Activated naive CD4-positive, alpha-beta T cell (primary cell): ENCODE data around the gene PRR29.
"Not testable (repeated sequence)": the region's sequence is repeated elsewhere in the genome, so short reads cannot be mapped to it uniquely, and the experiment has no call there.

Source experiments
- DNase-seq, 4 experiments: peaks; one replicate each; lab custom pipeline; 2025; lab: John Stamatoyannopoulos, UW

Gene PRR29

GRCh38 chr17:64015447-64015846 is 17.3 kb downstream of the PRR29 start:
- no peak for DNase-seq

DNA sequence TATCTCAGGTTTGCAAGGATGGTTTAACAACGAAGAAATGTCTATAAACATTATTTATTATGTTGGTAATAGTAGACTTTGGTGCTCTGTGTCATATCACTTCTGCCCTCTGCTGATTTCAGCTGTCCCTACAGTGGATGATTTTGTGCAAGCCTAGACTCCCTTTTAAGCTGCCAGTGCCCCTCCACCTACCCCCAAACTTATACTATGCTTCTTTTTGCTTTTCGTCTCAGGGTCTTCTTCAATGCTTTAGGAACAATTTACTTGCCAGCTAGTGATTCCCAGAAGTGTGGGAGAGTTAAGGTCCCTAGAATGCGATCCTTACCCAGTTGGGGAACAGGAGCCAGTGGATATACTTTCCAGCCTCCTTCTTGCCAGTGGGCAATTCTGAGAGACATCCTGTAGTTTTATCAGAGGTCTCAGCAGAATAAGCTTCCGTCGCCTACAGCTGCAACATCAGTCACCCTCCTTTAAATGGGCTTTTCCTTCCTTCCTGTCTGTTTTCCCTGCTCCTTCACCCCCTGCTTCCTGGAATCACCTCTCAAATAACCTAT is 18.2 kb downstream of the PRR29 start:
- DNase-seq = no peak

DNA sequence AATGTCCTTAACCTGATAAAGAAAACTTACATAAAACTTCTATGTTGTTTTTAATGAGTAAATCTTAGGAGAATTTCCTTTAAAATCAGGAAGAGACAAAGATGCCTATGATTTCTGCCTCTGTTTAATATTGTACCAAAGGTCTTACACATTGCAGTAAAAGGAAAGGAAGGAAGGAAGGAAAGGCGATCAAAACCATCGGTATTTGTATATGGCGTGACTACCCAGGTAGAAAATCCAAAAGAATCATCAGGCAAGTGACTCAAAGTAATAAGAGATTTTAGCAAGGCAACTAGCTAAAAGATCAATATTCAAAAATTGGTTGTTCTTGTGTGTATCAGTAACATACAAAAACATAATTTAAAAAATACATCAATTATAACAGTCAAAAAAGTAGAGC is 18.8 kb downstream of the PRR29 start:
- DNase-seq = no peak

GRCh38 chr17:64017381-64017980 is 19.3 kb downstream of the PRR29 start:
- DNase-seq = no peak

DNA sequence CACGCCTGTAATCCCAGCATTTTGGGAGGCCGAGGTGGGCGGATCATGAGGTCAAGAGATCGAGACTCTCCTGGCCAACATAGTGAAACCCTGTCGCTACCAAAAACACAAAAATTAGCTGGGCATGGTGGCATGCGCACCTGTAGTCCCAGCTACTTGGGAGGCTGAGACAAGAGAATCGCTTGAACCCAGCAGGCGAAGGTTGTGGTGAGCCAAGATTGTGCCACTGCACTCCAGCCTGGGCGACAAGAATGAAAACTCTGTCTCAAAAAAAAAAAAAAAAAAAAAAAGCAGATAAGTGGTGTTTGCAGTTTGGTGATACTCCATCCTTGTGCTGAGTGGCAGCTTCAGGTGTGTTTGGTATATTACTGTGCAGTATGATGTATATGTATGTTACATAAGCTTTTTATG is 21.4 kb downstream of the PRR29 start:
- not testable (repeated sequence) for DNase-seq

- peak; percentile 48 to 77 (median 72) for DNase-seq
Measured at GRCh38 chr17:64020056-64020766, 22.1 kb downstream of the PRR29 start, which contains the start of gene ICAM2. Gene ICAM2 (minus strand): TSS chr17:64020633. CDS start chr17:64006691, 13,942 bp downstream.

DNA sequence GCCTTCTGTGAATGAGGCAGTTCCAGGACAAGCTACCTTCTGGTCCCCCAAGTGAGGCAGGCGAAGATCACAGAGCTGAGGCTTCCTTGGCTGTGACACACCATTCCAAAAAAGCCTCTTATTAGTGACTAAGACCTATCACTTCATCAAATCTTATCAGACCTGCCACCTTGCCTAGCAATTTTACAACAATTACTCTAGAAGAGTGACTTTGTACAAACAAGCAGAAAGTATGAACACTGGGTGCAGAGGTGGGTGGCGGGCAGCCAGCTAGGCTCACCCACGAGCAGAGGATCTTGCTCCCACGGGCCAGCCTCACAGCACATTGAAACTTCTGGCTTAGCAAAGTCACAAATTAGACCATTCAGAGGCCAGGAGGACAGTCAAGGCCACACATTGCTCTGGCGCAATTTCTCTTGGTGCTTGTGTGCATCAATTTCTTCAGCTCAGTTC is 24.5 kb downstream of the PRR29 start:
- DNase-seq = no peak

DNA sequence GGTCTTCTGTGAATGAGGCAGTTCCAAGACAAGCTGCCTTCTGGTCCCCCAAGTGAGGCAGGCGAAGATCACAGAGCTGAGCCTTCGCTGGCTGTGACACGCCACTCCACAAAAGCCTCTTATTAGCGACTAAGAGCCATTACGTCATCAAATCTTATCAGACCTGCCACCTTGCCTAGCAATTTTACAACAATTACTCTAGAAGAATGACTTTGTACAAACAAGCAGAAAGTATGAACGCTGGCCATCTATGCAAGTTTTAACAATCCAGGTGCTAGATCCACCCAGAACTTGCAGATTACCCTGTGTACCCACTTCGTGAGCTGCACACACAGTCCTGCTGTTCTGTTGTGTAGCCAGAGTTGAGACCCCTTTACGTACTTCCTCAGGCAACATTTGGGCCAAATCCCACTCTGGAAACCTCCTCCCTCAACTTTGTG is 26.1 kb downstream of the PRR29 start:
- no peak for DNase-seq

GRCh38 chr17:64024781-64025731 is 26.9 kb downstream of the PRR29 start:
- DNase-seq = peak in 1 of 4 experiments; percentile 36

- peak; percentile 43 to 87 (median 74) for DNase-seq
Measured at GRCh38 chr17:64025732-64026294, 27.7 kb downstream of the PRR29 start.

DNA sequence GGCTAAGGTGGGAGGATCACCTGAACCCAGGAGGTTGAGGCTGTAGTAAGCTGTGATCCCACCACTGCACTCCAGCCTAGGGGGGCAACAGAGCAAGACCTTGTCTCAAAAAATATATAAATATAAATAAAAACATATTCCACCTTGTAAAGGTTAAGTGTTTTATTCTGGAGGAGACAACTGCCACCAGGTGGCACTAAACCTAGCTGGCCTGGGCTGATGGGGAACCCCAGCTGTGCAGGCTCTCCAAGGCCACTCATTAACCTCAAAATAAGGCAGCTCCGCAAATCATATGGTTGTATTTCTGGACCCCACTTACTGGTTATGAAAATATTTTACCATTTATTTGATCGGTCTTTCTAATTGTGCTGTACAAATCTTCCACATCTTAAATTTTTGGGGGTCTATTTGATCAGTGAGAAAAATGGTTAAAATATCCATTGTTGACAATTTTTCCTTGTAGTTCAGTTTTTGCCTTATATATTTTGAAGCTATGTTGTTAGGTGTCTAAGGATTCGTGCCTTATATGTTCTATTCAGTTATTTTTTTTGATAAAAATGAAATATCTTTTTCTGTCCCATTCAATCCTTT is 30.8 kb downstream of the PRR29 start:
- DNase-seq = peak in 3 of 4 experiments; percentile 16 to 61 (median 47)

DNA sequence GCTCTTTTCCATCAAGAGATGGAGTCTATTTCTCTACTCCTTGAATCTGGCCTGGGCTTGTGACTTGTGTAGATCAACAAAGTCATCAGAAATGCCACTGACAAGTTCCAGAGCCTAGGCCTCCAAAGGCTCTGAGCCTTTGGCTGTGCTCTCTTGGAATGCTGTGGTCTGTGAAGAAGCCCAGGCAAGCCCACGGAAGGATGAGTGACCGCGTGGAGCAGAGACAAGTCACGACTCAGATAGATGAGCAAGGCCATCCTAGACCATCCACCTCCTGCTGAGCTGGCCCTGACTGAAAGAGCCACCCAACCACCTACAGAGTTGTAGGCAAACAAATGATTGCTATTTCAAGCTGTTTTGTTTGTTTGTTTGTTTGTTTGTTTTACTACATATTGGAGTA is 33.9 kb downstream of the PRR29 start:
- no peak for DNase-seq

DNA sequence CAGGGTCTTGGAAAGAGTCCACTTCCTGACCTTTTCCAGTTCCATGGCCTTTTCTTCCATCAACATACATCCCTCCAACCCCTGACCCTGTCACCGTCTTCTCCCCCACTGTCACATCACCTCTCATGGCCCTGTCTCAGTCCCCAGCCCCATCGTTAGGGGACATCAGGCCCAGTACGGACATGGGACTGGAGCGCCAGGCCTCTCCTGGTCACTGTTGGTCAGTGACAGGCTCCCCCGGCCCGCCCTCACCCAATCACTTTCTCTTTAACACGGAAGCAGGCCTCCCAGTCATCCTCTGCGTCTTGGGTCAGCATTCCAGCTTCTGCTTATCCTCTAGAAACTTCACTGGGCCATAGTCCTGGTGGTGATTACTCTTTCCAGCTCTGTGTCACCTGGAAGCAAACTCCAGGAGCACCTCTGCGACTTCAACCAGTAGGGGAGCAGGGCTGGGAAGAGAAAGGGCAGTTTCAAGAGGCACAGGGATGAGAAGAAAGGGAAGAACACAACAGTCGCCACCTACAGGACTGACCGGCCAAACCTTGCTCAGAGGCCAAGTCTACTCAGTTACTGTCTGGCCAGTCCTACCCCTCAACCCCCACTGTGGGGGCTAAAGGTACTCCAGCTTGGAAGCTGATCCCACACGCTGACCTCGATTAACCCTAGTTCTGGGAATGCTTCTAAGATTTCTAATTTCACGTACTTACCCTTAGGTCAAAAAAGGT is 38.2 kb downstream of the PRR29 start:
- DNase-seq = no peak

DNA sequence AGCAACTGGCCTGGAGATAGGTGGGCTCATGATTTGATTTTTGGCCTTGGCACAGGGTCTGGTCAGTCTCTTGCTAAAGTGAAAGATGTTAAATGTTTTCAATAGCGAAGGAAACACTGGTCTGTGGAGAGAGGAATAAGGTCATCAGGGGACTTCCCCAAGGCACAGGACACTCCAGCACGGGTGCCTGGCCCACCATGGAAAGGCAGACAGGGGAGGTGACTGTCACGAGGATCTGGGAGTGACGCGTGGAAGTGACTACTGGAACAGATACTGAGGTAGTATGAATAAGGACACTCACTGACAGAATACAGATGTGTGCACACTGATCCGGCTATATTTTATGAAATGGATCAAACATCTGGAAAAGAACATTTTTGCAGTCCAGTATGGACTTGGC is 39.0 kb downstream of the PRR29 start:
- DNase-seq = no peak

DNA sequence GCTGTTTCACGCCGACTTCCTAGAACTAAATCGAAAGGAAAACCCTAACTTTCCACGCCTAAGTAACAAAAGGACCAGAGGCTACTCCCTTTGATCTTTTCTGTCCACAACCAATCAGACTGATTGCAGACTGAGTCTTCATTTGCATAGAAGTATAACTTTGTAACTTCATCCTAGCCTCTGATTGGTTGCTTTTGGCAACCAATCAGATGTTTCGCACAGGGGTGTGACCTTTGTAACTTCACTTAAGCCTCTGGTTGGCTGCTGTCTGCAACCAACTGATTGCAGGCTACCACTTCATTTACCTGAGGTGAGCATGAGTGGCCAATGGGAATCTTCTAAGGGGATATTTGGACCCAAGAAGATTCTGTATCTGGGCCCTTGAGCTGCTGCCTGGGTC is 39.7 kb downstream of the PRR29 start:
- no peak for DNase-seq

GRCh38 chr17:64038331-64039105 is 40.4 kb downstream of the PRR29 start:
- no peak for DNase-seq

DNA sequence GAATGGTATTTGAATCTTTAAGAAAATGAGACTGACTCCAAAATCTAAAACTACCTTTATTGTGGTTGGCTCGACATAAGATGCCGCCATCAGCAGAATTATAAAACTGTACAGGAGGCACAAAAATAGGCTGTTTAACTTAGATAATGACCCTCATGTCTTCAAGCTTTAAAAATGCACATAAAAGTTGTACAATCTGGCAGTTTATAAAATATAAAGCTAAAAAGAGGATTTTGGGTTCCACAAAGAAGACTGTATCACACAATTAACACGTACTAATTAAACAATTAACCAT is 40.9 kb downstream of the PRR29 start:
- no peak for DNase-seq

- no peak for DNase-seq
Measured at GRCh38 chr17:64040206-64040605, 42.1 kb downstream of the PRR29 start.

GRCh38 chr17:64041912-64042311 is 43.8 kb downstream of the PRR29 start:
- no peak for DNase-seq
